HT-29 (cell line): Measurements from ENCODE around the gene ARL6IP4. TPM values are rescaled to one million over a fixed set of nuclear protein-coding genes. Genes with fewer than 3 reads are reported as not detected.

Experiments used
- DNase-seq: peaks from one replicate; pipeline ENCODE4 v3.0.0-alpha.2; 2015; ENCODE audit warnings: low spot score
- total RNA-seq: library from RNA; depleted of rRNA; stranded (reverse); fragments of >200 nt; shearing (Covaris generic); gene quantifications from 2 replicates; pipeline ENCODE4 v1.2.3, GENCODE V29; 2014

The ARL6IP4 gene
- total RNA-seq, 1 experiment from 2014 or later, result 184 TPM

DNA sequence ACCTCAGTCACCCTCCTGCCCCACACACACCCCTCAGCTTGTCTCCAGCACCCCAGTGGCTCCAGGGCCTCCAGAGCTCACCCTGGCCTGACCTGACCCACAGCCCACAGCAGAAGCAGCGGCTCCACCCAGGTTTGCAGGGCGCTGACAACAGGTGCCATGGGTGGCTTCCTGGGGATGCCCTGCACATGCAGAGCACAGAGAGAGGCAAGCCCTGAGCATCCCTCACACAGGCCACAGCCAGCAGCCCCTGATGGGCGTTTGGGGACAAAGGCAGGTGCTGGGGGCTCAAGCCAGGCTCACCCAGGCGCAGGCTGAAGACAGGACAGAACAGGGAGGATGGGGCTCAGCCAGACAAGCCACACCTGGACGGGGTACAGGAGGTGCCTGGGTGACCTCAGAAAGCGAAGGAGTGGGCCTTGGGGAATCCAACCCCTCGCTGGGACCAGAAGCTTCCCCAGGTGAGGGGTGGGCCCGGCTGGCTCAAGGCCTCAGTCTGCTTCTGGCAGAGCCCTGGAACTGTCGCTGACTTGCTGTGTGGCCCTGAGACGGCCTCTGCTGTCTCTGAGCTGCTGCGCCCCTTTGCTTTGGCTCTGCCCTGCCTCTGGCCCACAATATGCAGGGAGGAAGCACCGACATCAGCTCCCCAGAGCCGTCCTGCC is 10.6 kb downstream of the ARL6IP4 start:
- no peak for DNase-seq

DNA sequence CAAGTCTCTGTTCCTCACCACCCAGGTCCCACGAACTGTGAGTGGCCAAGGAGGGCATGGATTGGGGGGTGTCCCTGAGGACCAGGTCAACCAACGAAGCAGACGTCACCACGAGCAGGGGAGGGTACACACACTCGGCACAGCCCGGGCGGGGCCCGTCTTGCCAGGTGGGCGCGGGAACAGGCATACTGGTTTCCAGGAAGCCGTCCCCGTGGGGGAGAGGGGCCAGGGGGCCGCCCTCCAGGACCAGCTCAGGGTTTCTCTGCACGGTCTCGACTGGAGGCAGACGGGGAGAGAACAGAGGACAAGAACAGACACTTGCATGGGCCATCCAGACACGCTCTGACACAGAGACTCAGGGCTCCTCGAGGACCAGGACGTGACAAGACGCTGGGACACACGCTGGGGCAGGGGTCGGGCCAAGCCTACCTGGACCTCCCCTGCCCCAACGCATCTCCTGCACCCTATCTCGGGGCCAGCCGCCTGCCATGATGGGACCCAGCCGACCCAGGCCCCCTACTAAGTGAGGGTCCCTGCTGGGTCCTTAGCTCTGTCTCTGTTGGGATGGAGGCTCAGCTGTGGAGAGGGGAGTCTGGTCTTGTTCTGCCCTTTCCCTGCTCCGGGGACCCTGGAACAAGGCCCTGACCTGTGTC is 11.3 kb downstream of the ARL6IP4 start:
- DNase-seq, result no peak

- no peak for DNase-seq
Observed at GRCh38 chr12:122992386-122992785, 11.9 kb downstream of the ARL6IP4 start.

GRCh38 chr12:122994140-122994675 is 13.7 kb downstream of the ARL6IP4 start:
- no peak for DNase-seq

DNA sequence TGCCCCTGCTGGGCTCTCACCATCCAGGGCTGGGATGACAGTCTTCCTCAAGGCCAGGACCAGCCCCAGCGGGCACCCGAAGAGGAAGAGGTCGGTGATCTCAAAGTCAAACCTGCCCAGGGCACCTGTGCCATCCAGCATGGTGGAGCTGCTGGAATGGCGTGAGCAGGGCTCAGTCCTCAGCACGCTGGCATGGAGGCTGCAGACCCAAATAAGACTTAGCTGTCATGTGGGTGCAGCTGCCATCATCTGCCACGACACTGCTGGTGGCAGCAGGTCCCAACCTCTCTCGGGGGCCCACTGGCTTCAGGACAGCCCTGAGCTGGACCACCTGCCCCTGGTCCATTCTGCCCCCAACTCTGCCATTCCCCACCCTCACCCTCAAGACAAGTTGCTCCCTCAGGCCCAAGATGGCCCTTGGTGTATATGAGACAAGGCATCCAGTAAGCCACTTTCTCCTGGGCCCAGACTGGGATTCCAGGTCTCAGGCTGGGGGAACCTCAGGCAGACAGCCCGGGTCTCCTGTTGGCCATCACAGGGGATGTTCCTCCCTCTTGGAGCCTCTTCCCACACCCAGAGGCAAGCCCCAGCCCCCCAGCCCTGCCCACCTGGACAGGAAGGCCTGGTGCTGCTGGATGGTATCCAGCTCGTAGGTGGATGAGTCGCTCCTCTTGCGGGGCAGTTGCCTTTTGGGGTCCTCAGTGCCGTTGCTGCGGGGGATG is 14.5 kb downstream of the ARL6IP4 start:
- DNase-seq, result no peak

DNA sequence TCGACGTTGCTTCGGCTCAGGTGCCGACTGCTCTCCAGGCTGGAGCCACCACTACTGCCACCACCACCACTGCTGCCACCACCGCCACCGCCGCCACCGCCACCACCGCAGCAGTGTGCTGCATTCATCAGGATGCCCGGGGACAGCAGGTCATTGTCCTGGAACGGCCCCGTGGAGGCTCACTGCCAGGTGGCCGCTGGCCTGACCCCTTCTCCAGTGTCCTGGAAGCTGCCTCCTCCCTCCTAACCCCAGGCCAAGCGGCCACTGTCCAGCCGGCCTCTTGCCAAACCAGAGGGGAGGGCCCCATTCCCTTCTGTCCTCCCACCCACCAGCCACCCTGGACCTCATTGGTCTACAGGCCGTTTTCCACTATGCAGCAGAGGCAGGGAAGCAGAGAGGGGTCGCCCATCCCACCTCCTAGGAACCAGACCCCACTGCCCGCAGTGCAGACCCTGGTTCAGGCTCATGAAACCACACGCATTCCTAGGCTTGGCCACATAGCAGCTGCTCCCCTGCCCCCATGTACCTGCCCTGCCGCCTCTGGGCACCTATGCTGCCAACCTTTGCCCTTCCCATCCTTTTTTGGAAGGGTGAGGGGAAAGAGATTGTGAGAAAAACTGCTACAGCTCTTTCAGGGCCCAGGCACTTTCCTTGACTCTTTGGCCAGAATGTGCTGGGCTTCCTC is 15.2 kb downstream of the ARL6IP4 start:
- DNase-seq, result no peak

DNA sequence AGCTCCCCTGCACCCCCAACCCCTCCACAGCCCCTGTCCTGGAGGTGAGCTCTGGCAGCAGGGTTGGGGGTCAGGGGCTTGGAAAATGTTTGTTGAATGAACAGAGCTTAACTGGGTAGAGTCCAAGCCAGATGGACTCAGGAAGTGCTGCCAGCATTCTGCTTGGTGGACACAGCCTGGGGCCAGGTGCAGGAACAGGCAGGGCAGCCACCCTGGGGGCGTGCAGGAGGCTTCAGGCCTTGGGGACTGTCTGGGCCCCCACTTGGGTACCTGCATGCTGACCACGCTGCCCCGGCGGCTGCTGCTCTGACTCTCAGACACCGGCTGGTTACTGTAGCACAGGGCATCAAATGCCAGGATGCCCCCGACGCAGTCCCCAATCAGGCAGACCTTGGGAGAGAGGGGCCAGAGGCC is 15.7 kb downstream of the ARL6IP4 start:
- DNase-seq, result no peak

DNA sequence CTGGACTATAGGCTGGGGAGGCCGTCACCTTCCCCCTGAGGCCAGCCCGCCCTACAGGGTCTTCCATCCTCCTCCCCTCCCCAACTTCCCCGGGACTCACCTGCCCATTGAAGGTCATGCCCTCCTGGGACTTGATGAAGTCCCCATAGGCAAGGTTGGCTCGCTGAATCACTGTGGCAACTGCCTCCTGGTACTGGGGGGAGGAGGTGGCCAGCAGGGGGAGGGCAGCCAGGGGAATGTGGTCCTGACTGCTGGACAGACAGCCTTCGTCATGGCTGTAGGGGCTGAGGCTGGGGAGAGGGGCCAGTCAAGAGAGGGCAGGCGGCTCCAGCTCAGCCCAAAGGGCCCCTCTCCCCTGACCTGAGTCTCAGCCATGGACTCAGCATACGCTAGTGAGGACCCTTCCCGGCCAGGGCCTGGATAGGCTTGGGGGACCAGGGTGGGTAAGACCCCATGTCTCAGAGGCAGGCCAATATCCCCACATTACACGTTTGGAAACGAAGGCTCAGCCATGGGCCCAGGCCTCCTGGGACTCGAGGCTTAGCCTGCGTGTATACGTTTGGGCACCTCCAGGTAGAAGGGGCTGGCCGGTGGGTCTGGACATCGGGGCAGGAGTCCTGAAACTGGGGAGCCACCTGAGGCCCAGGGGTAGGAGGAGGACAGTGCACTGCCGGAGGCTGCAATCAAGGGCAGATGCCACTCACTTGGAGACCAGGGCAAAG is 16.3 kb downstream of the ARL6IP4 start:
- no peak for DNase-seq

- DNase-seq, result no peak
Observed at GRCh38 chr12:122997343-122998250, 17.1 kb downstream of the ARL6IP4 start.

- DNase-seq, result no peak
Observed at GRCh38 chr12:122998316-122998715, 17.8 kb downstream of the ARL6IP4 start.

- no peak for DNase-seq
Observed at GRCh38 chr12:122999196-122999946, 18.9 kb downstream of the ARL6IP4 start.

DNA sequence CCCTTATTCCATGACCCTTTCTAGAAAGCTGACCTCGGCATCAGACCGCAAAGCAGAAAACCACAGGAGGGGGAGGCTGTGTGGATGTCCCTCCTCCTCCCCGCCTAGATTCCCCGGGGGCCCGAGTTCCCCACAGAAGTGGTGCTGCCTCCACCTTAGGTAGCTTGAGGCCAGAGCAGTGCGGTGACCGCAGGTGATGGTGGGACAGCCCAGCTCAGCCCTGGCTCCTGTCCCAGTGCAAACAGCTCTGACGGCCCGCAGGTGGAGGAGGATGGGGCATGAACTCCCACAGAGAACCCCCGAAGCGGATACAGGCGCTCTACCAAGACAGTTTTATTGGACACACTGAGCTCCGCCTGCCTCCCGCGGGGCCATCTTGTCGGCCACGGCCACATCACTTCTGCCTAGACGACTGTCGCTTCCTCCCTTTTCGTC is 19.5 kb downstream of the ARL6IP4 start:
- no peak for DNase-seq

DNA sequence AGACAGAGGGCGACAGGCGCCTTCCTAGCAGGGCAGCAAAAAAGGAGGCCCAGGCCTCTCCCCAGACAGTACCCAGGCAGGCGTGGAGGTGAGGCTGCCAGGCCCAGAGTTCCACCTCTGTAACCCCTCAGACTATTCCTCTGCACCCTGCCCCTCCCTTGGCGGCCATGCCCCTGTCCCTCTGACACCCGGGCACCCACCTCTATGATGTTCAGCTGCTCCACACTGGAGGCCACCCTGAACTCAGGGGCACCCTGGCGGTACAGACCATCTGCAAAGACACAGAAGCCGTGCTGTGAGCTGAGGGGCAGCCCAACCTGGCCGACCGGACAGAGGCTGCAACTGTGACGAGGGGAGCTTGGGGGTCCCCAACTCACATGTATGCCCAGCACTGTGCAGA is 20.1 kb downstream of the ARL6IP4 start:
- no peak for DNase-seq

GRCh38 chr12:123001464-123001863 is 21.0 kb downstream of the ARL6IP4 start:
- no peak for DNase-seq

- DNase-seq, result no peak
Observed at GRCh38 chr12:123003257-123003656, 22.8 kb downstream of the ARL6IP4 start.

DNA sequence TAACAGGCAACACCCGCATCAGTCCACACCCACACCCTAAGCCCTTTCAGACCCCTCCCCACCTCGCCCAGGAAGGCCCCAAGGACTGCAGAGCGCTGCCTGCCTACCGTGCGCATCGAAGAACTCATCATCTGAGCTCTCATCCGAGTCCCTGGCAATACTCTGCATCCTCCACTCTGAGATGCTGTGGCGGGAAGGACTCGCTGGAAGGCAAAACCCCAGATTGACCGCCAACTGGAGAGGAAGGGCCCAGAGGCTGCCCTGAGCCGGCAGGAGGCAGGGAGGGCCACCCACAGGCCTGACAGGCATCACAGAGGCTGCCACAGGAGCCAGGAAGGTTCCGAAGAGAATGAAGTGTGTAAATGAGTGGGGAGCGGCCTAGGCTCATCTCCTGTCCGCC is 23.8 kb downstream of the ARL6IP4 start:
- DNase-seq, result no peak

- no peak for DNase-seq
Observed at GRCh38 chr12:123005081-123005626, 24.7 kb downstream of the ARL6IP4 start.

DNA sequence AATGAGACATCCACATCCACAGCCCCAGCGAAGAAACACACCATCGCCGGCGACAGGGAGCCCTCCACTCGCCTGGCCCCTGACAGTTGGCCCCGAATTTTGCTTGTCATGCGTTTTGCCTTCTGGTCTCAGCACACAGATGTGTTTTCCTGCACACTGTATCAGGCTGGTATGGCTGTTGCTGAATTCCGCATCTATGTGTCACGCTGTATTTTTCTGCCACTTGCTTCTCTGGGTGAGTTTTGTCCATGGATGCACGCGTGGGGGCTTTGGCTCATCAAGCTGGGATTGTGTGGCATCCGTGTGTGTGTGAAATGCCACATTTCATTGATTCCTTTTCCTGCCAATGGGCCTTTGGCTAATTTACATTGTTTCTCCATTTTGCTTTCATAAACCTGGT is 26.5 kb downstream of the ARL6IP4 start:
- no peak for DNase-seq

- no peak for DNase-seq
Observed at GRCh38 chr12:123010110-123010509, 29.6 kb downstream of the ARL6IP4 start.
